Measurements from ENCODE around the gene UNC79.

GRCh38 chr14:93745603-93746273 is 315.0 kb downstream of the UNC79 start:
- TF ChIP-seq CTCF (IDR thresholded peaks at IDR 0.05; ENCODE audit: low read length) (no peak), EZH2 (IDR thresholded peaks at IDR 0.05; ENCODE audit: borderline replicate concordance, low read length) (no peak)

Data from OCI-LY1 (cell line).